ENCODE results near the gene HEATR5B. TPM values are rescaled to one million over a fixed set of nuclear protein-coding genes. Genes with fewer than 3 reads are reported as not detected.

HEATR5B gene
- polyA plus RNA-seq, 3 donors, result 3.5 to 21.6 (median 3.8) TPM

DNA sequence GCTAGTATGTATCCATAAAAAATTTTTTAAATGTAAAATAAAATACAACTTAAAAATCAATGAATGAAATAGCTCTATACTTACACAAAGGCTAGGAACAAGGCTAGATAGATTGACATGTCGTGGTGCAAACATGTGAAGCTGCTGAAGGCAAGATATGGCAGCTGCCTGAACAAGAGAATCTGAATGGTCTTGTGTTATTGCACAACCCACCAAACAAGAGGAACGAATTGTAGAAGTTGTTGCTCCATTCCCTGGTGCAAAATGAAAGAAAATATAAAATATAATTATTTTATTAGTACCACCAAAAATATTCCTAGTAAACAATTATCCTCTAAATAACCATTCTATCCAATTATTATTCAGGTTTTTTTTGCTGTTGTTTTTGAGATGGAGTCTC lies 46.4 kb downstream of the HEATR5B start:
- no peak overlapping the region for H3K4me3 ChIP-seq (replicated peaks in 1 of 3; ENCODE audit: low read depth in 2 of 3, low read length in 3 of 3)
- peaks cover 40 to 49% of the 10 kb centered on the region in 2 donors for H3K36me3 Mint-ChIP-seq
- H3K9ac ChIP-seq (ENCODE audit: insufficient read depth, low read length, poor library complexity, severe bottlenecking), result no peak overlapping the region
- peaks cover 0 to 2% (median 0%) of the 10 kb centered on the region in 3 donors for H3K27me3 Mint-ChIP-seq (ENCODE audit: low read depth in 3 of 3)
- no peaks in the 10 kb centered on the region for H3K9me3 ChIP-seq (replicated peaks in 1 of 2; ENCODE audit: control insufficient read depth in 1 of 2, insufficient read depth in 1 of 2, low read length in 2 of 2)
- no peak overlapping the region for H3K27ac Mint-ChIP-seq
- no peaks in the 10 kb centered on the region for H3K27me3 ChIP-seq (ENCODE audit: control insufficient read depth in 2 of 2, insufficient read depth in 2 of 2, low read length in 2 of 2)
- H3K9me3 Mint-ChIP-seq, result peaks cover 0 to 2% (median 0%) of the 10 kb centered on the region in 7 donors
- H3K4me1 ChIP-seq (ENCODE audit: control insufficient read depth in 1 of 2, insufficient read depth in 2 of 2, low read length in 2 of 2), result no peaks in the 10 kb centered on the region
- no peak for TF ChIP-seq CTCF (IDR thresholded peaks at IDR 0.05)
- no peaks in the 10 kb centered on the region for H4K20me1 ChIP-seq (ENCODE audit: insufficient read depth, low read length)
- no peak for DNase-seq
- WGBS (ENCODE audit: insufficient coverage), result no CpG with 5 or more reads among the region's 2 CpGs
- no peak overlapping the region for H3K4me2 ChIP-seq (replicated peaks; ENCODE audit: extremely low read depth, low read length, poor library complexity, severe bottlenecking)
- H3K36me3 ChIP-seq (replicated peaks in 1 of 2; ENCODE audit: control insufficient read depth in 1 of 2, insufficient read depth in 2 of 2, low read length in 2 of 2), result peaks cover 71 to 86% of the 10 kb centered on the region in 2 donors
- H3K4me1 Mint-ChIP-seq, result no peaks in the 10 kb centered on the region
- intact Hi-C loops (cut with micrococcal nuclease), result no loop called here
- H3K27ac ChIP-seq (ENCODE audit: low read depth in 1 of 2, low read length in 2 of 2), result no peak overlapping the region
- no peaks in the 10 kb centered on the region for H3K79me2 ChIP-seq (ENCODE audit: insufficient read depth, low read length)
- H3K4me3 Mint-ChIP-seq, result no peak overlapping the region
- no peak overlapping the region for H2AFZ ChIP-seq (ENCODE audit: insufficient read depth, low read depth, low read length, poor library complexity, severe bottlenecking)

GRCh38 chr2:37029758-37030157 lies 54.4 kb downstream of the HEATR5B start:
- no peak overlapping the region for H3K4me3 Mint-ChIP-seq
- H3K4me1 Mint-ChIP-seq, result no peaks in the 10 kb centered on the region
- Histone ChIP-seq H3K27ac (ENCODE audit: low read depth in 1 of 2, low read length in 2 of 2) (no peak overlapping the region), H3K4me2 (replicated peaks; ENCODE audit: extremely low read depth, low read length, poor library complexity, severe bottlenecking) (no peak overlapping the region), H3K79me2 (ENCODE audit: insufficient read depth, low read length) (no peaks in the 10 kb centered on the region), H3K9me3 (replicated peaks in 1 of 2; ENCODE audit: control insufficient read depth in 1 of 2, insufficient read depth in 1 of 2, low read length in 2 of 2) (no peaks in the 10 kb centered on the region), H3K36me3 (replicated peaks in 1 of 2; ENCODE audit: control insufficient read depth in 1 of 2, insufficient read depth in 2 of 2, low read length in 2 of 2) (peaks cover 71 to 92% of the 10 kb centered on the region in 2 donors), H3K27me3 (ENCODE audit: control insufficient read depth in 2 of 2, insufficient read depth in 2 of 2, low read length in 2 of 2) (no peaks in the 10 kb centered on the region), H3K9ac (ENCODE audit: insufficient read depth, low read length, poor library complexity, severe bottlenecking) (no peak overlapping the region), H4K20me1 (ENCODE audit: insufficient read depth, low read length) (no peaks in the 10 kb centered on the region), H2AFZ (ENCODE audit: insufficient read depth, low read depth, low read length, poor library complexity, severe bottlenecking) (no peak overlapping the region), H3K4me3 (replicated peaks in 1 of 3; ENCODE audit: low read depth in 2 of 3, low read length in 3 of 3) (no peak overlapping the region), H3K4me1 (ENCODE audit: control insufficient read depth in 1 of 2, insufficient read depth in 2 of 2, low read length in 2 of 2) (no peaks in the 10 kb centered on the region)
- no CpG with 5 or more reads among the region's 8 CpGs for WGBS (ENCODE audit: insufficient coverage)
- DNase-seq, result no peak
- no peaks in the 10 kb centered on the region for H3K27me3 Mint-ChIP-seq (ENCODE audit: low read depth in 3 of 3)
- intact Hi-C loops (cut with micrococcal nuclease), result no loop called here
- H3K27ac Mint-ChIP-seq, result no peak overlapping the region
- peaks cover 0 to 2% (median 0%) of the 10 kb centered on the region in 7 donors for H3K9me3 Mint-ChIP-seq
- no peak for TF ChIP-seq CTCF (IDR thresholded peaks at IDR 0.05)
- H3K36me3 Mint-ChIP-seq, result peaks cover 59 to 70% of the 10 kb centered on the region in 2 donors
